OCI-LY7 (cell line): ENCODE data around the gene RRAD. TPM values are rescaled to one million over a fixed set of nuclear protein-coding genes. Genes with fewer than 3 reads are reported as not detected.
"Not testable (repeated sequence)": the region's sequence is repeated elsewhere in the genome, so short reads cannot be mapped to it uniquely, and the experiment has no call there.

Source experiments
- BruUV-seq: library from RNA; stranded (reverse); fragments of 400-500 nt; replicated peaks from 2 replicates; lab custom pipeline; 2021; lab: Mats Ljungman, UMichigan
- CTCF ChIA-PET: fragments of 300-600 bp; sonication (Branson Sonifier 250); formaldehyde crosslinking; loops from one replicate; lab custom pipeline; 2022; ENCODE audit warnings: antibody characterized with exemption; ENCODE audit not compliant: unreplicated experiment; lab: Charles Lee
- POLR2A ChIA-PET: fragments of 300-600 bp; sonication (Branson Sonifier 250); formaldehyde crosslinking; loops from one replicate; lab custom pipeline; 2022; ENCODE audit warnings: antibody characterized with exemption; lab: Charles Lee
- DNase-seq: peaks from one replicate; pipeline ENCODE4 v3.0.0-alpha.2; 2015; ENCODE audit warnings: low spot score
- H2AFZ ChIP-seq: fragments of 200-600 bp; sonication (generic), shearing (Covaris generic); 2 replicates; pipeline ENCODE4 v1.6.1; 2014; ENCODE audit warnings: mild to moderate bottlenecking, antibody characterized with exemption, low read length, moderate library complexity
- H3K27ac ChIP-seq: fragments of 200-600 bp; sonication (generic); 2 replicates; pipeline ENCODE4 v1.5.1; 2014; ENCODE audit warnings: mixed run types, low read depth, mild to moderate bottlenecking, moderate library complexity, low read length, inconsistent platforms; ENCODE audit not compliant: poor library complexity, severe bottlenecking
- H3K36me3 ChIP-seq: fragments of 200-600 bp; sonication (generic); 2 replicates; pipeline ENCODE4 v1.6.1; 2014; ENCODE audit warnings: mild to moderate bottlenecking, antibody characterized with exemption, low read length, moderate library complexity, mixed read lengths; ENCODE audit not compliant: insufficient read depth
- H3K4me1 ChIP-seq: fragments of 200-600 bp; sonication (generic); 2 replicates; pipeline ENCODE4 v1.5.1; 2014; ENCODE audit warnings: mild to moderate bottlenecking, low read length; ENCODE audit not compliant: insufficient read depth, poor library complexity, severe bottlenecking
- H3K4me2 ChIP-seq: fragments of 200-600 bp; sonication (generic); 2 replicates; pipeline ENCODE4 v1.6.1; 2014; ENCODE audit warnings: mild to moderate bottlenecking, low read length
- H3K4me3 ChIP-seq: fragments of 200-600 bp; sonication (generic); 2 replicates; pipeline ENCODE4 v1.5.1; 2014; ENCODE audit warnings: mild to moderate bottlenecking, low read depth, low read length; ENCODE audit not compliant: poor library complexity, severe bottlenecking
- H3K79me2 ChIP-seq: fragments of 200-600 bp; sonication (generic); 2 replicates; pipeline ENCODE4 v1.6.1; 2016; ENCODE audit warnings: low read depth, mild to moderate bottlenecking, low read length, moderate library complexity, mixed read lengths; ENCODE audit not compliant: insufficient read depth
- H3K9me2 ChIP-seq: fragments of 200-600 bp; sonication (generic); 2 replicates; pipeline ENCODE4 v1.6.1; 2016; ENCODE audit warnings: mild to moderate bottlenecking, low read length, mixed read lengths; ENCODE audit not compliant: insufficient read depth
- H3K9me3 ChIP-seq: fragments of 200-600 bp; sonication (generic); 2 replicates; pipeline ENCODE4 v1.6.1; 2014; ENCODE audit warnings: mild to moderate bottlenecking, mixed run types, low read length, mixed read lengths
- H4K20me1 ChIP-seq: fragments of 200-600 bp; sonication (generic); 2 replicates; pipeline ENCODE4 v1.6.1; 2014; ENCODE audit warnings: mild to moderate bottlenecking, antibody characterized with exemption, low read length, moderate library complexity, mixed read lengths; ENCODE audit not compliant: insufficient read depth
- CTCF ChIP-seq: fragments of 200-600 bp; sonication (generic); conservative IDR thresholded peaks from 2 replicates; pipeline ENCODE4 v1.5.1; 2014; ENCODE audit warnings: mild to moderate bottlenecking, antibody characterized with exemption, low read length, moderate library complexity, mixed read lengths
- EZH2phosphoT487 ChIP-seq: fragments of 200-600 bp; sonication (generic); IDR thresholded peaks from 2 replicates; pipeline ENCODE4 v1.6.1; 2018; ENCODE audit warnings: low read depth, borderline replicate concordance, mild to moderate bottlenecking, mixed run types, antibody characterized with exemption, low read length, moderate library complexity, mixed read lengths
- intact Hi-C: fragments of 100-400 bp; cut with micrococcal nuclease; formaldehyde crosslinking; loops from one replicate; pipeline ENCODE4 v1.10.0; 2022; ENCODE audit not compliant: unreplicated experiment
- total RNA-seq, 2 experiments: library from RNA; depleted of rRNA in 1 of 2; stranded (reverse); fragments of >200 nt in 1 of 2; shearing (Covaris generic) in 1 of 2; gene quantifications; 2 replicates each; pipeline ENCODE4 v1.2.3, GENCODE V29; 2014 to 2022

RRAD gene
- total RNA-seq, 2 experiments from 2014 or later: 0.09 TPM; not detected in 1

- no peak for TF ChIP-seq CTCF
- no peak for TF ChIP-seq EZH2phosphoT487
- Histone ChIP-seq H3K27ac (no peak overlapping the region), H3K4me2 (no peak overlapping the region), H3K9me3 (no peaks in the 10 kb centered on the region), H3K79me2 (no peaks in the 10 kb centered on the region), H4K20me1 (no peaks in the 10 kb centered on the region), H3K4me1 (peaks cover 5% of the 10 kb centered on the region), H3K4me3 (no peak overlapping the region), H3K36me3 (peaks cover 6% of the 10 kb centered on the region; the same call in 1 of the 2 replicates), H2AFZ (no peak overlapping the region), H3K9me2 (no peaks in the 10 kb centered on the region)
- intact Hi-C loops: no loop called here
- ChIA-PET POLR2A (no interaction called here), CTCF (interaction anchor here (0.6 kb wide), 1 partner anchor 1305 kb away, joined by 3 read pairs; no protein-coding TSS in a partner anchor)
- DNase-seq: no peak
- no TSS peak for BruUV-seq
Measured at GRCh38 chr16:66946541-66946940, 21.2 kb upstream of the RRAD start.

GRCh38 chr16:66945939-66946338 lies 20.6 kb upstream of the RRAD start:
- no peaks in the 10 kb centered on the region for H3K79me2 ChIP-seq
- ChIA-PET CTCF (interaction anchor here (0.6 kb wide), 1 partner anchor 1305 kb away, joined by 3 read pairs; no protein-coding TSS in a partner anchor), POLR2A (no interaction called here)
- peaks cover 12% of the 10 kb centered on the region; the same call in 1 of the 2 replicates for H3K36me3 ChIP-seq
- peaks cover 5% of the 10 kb centered on the region for H3K4me1 ChIP-seq
- TF ChIP-seq EZH2phosphoT487: no peak
- no peak for TF ChIP-seq CTCF
- BruUV-seq: no TSS peak
- H3K27ac ChIP-seq: no peak overlapping the region
- no peak overlapping the region for H2AFZ ChIP-seq
- H3K9me2 ChIP-seq: no peaks in the 10 kb centered on the region
- H3K4me2 ChIP-seq: no peak overlapping the region
- H3K9me3 ChIP-seq: no peaks in the 10 kb centered on the region
- intact Hi-C loops: no loop called here
- H3K4me3 ChIP-seq: no peak overlapping the region
- DNase-seq: no peak
- no peaks in the 10 kb centered on the region for H4K20me1 ChIP-seq

- H3K4me3 ChIP-seq, BruUV-seq, DNase-seq, H3K9me3 ChIP-seq, H2AFZ ChIP-seq, intact Hi-C loops, H3K4me2 ChIP-seq, H3K79me2 ChIP-seq, H3K27ac ChIP-seq, H4K20me1 ChIP-seq, POLR2A ChIA-PET, H3K9me2 ChIP-seq, CTCF ChIA-PET, H3K4me1 ChIP-seq: not testable (repeated sequence)
- peaks cover 21% of the 10 kb centered on the region; the same call in 1 of the 2 replicates for H3K36me3 ChIP-seq
Measured at GRCh38 chr16:66944971-66945370, 19.6 kb upstream of the RRAD start.
